Measurements from ENCODE around the gene FMO2. TPM values are rescaled to one million over a fixed set of nuclear protein-coding genes. Genes with fewer than 3 reads are reported as not detected.

Gene FMO2
- total and polyA plus RNA-seq, 2 of the 8 experiments (the other 6 are each of a cell fraction or from before 2014, with no cell fraction given) = not detected

DNA sequence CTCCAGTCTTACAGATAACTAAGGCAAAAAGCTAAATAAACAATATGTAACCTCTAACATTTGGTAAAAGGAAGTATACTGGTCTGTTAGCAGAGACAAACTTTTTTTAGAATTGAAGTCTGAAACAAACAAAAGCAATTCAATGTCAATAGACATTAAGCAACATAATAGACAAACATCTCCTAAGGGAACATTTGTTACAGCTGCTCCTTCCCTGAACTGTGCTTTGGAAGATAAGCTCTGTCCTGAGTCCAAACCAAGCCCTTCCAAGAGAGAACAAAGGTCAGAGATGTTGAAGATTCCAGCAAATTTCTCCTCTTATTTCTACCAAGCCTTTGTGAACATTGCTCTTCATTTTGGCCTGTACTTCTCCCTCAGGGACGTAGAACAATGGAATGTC is 25.3 kb downstream of the FMO2 start:
- H3K79me2 ChIP-seq (ENCODE audit: control insufficient read depth in 1 of 2, insufficient read depth in 2 of 2, low read length in 2 of 2) = no peaks in the 10 kb centered on the region
- H4K8ac ChIP-seq (ENCODE audit: extremely low read depth, insufficient read depth, low read length) = no peak overlapping the region
- no peaks in the 10 kb centered on the region for H3K79me1 ChIP-seq (ENCODE audit: low read depth, low read length)
- H2AFZ ChIP-seq (ENCODE audit: low read length) = no peak overlapping the region
- no peak overlapping the region for H3K27ac ChIP-seq (ENCODE audit: low read depth, low read length)
- H2BK120ac ChIP-seq (replicated peaks; ENCODE audit: low read depth, low read length) = no peak overlapping the region
- no peak for DNase-seq (ENCODE audit: low read depth in 1 of 2, low spot score in 2 of 2)
- H2BK20ac ChIP-seq (ENCODE audit: low read length) = no peak overlapping the region
- H3K18ac ChIP-seq (ENCODE audit: extremely low read depth, low read length) = no peak overlapping the region
- H3K9me3 ChIP-seq (ENCODE audit: insufficient read depth in 2 of 2, low read depth in 1 of 2, low read length in 1 of 2) = no peaks in the 10 kb centered on the region
- H3K4me2 ChIP-seq (ENCODE audit: insufficient read depth in 1 of 2, low read depth in 2 of 2, low read length in 2 of 2) = peak overlapping the region; percentile 43 to 69; a peak in 2 of 4 replicates
- no peak overlapping the region for H4K91ac ChIP-seq (replicated peaks; ENCODE audit: insufficient read length, low read length)
- no peak overlapping the region for H3K56ac ChIP-seq (replicated peaks; ENCODE audit: insufficient read length, low read depth, low read length)
- no peak overlapping the region for H2BK5ac ChIP-seq (ENCODE audit: low read depth, low read length)
- no peak overlapping the region for H4K5ac ChIP-seq (ENCODE audit: insufficient read length, low read depth, low read length)
- H2AK5ac ChIP-seq (ENCODE audit: low read depth, low read length) = no peak overlapping the region
- H2BK15ac ChIP-seq (ENCODE audit: low read length) = no peak overlapping the region
- H3K9ac ChIP-seq (replicated peaks in 1 of 4; ENCODE audit: extremely low read depth in 1 of 4, low read depth in 3 of 4, low read length in 3 of 4) = no peak overlapping the region
- no peaks in the 10 kb centered on the region for H3K23me2 ChIP-seq (ENCODE audit: low read depth, low read length)
- no peaks in the 10 kb centered on the region for H3K27me3 ChIP-seq (replicated peaks in 1 of 4; ENCODE audit: control insufficient read depth in 3 of 4, extremely low read depth in 1 of 4, insufficient read depth in 3 of 4, low read length in 3 of 4)
- no peak overlapping the region for H3K23ac ChIP-seq (ENCODE audit: insufficient read length)
- no peaks in the 10 kb centered on the region for H4K20me1 ChIP-seq (replicated peaks in 1 of 2; ENCODE audit: control insufficient read depth in 1 of 2, insufficient read depth in 2 of 2, low read length in 2 of 2)
- H3K14ac ChIP-seq (ENCODE audit: insufficient read length) = no peak overlapping the region
- H2BK12ac ChIP-seq (ENCODE audit: low read depth, low read length) = no peak overlapping the region
- no peak overlapping the region; a peak in 1 of 8 replicates for H3K4me3 ChIP-seq (ENCODE audit: extremely low read depth in 1 of 4, insufficient read depth in 2 of 4, low read depth in 3 of 4, low read length in 4 of 4)
- WGBS, 2 experiments (ENCODE audit: extremely low coverage in 1 of 2, insufficient coverage in 1 of 2, insufficient read length in 1 of 2, insufficient replicate concordance in 2 of 2, low coverage in 1 of 2, low lambda C conversion rate in 2 of 2, missing lambda C conversion rate in 1 of 2) = 13% methylated on average over 1 of the region's 1 CpG; no CpG with 5 or more reads in 1 of the 2 experiments
- ChIA-PET CTCF (ENCODE audit: partially characterized antibody) (interaction anchor here (0.9 to 3.5 kb wide), 8 partner anchors 13 to 434 kb away, joined by 3 to 17 read pairs (median 4); partner anchors contain the start of gene FMO4), POLR2A (ENCODE audit: partially characterized antibody) (interaction anchor here (0.6 to 0.7 kb wide), 2 partner anchors 11 to 17 kb away, joined by 3 read pairs; no protein-coding TSS in a partner anchor)
- H3K4ac ChIP-seq (replicated peaks; ENCODE audit: insufficient read length, low read depth, low read length) = no peak overlapping the region
- no peak for FAIRE-seq
- no peaks in the 10 kb centered on the region for H3K36me3 ChIP-seq (ENCODE audit: control insufficient read depth in 2 of 4, insufficient read depth in 4 of 4, low read length in 3 of 4)
- peaks cover 0 to 14% (median 6%) of the 10 kb centered on the region in 4 experiments; a peak in 3 of 7 replicates for H3K4me1 ChIP-seq (replicated peaks in 1 of 4; ENCODE audit: control insufficient read depth in 3 of 4, insufficient read depth in 4 of 4, low read length in 3 of 4)
- TF ChIP-seq YY1 (IDR thresholded peaks at IDR 0.05; ENCODE audit: low read depth, low read length) (no peak), CBX5 (IDR thresholded peaks at IDR 0.05; ENCODE audit: low read depth, low read length) (no peak), SP2 (IDR thresholded peaks at IDR 0.05; ENCODE audit: low read length) (no peak), SRF (IDR thresholded peaks at IDR 0.05; ENCODE audit: low read depth, low read length) (no peak), POU5F1 (IDR thresholded peaks at IDR 0.05; ENCODE audit: low read depth, low read length) (no peak), CREB1 (IDR thresholded peaks at IDR 0.05) (no peak), SIN3A (conservative IDR thresholded peaks at IDR 0.05 in 1 of 2, IDR thresholded peaks at IDR 0.05 in 1 of 2; ENCODE audit: low read depth in 1 of 2, low read length in 2 of 2) (no peak), FOSL1 (IDR thresholded peaks at IDR 0.05; ENCODE audit: insufficient read depth, low read depth, low read length) (no peak), ASH2L (IDR thresholded peaks at IDR 0.05; ENCODE audit: low read length) (no peak), JUN (IDR thresholded peaks at IDR 0.05; ENCODE audit: low read depth, low read length) (no peak), TBP (IDR thresholded peaks at IDR 0.05; ENCODE audit: low read depth, low read length) (no peak)
- TF ChIP-seq, protein P1, sequence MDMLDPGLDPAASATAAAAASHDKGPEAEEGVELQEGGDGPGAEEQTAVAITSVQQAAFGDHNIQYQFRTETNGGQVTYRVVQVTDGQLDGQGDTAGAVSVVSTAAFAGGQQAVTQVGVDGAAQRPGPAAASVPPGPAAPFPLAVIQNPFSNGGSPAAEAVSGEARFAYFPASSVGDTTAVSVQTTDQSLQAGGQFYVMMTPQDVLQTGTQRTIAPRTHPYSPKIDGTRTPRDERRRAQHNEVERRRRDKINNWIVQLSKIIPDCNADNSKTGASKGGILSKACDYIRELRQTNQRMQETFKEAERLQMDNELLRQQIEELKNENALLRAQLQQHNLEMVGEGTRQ (IDR thresholded peaks at IDR 0.05; ENCODE audit: low read length) = no peak
- TF ChIP-seq, protein P2, sequence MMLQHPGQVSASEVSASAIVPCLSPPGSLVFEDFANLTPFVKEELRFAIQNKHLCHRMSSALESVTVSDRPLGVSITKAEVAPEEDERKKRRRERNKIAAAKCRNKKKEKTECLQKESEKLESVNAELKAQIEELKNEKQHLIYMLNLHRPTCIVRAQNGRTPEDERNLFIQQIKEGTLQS (IDR thresholded peaks at IDR 0.05; ENCODE audit: insufficient read depth, low read depth, low read length) = no peak

Measured in H1 (cell line).